NCI-H2107 (cell line): Measurements from ENCODE around the gene PNPLA2.

Experiments
- DNase-seq: peaks from one replicate; lab custom pipeline; 2025; lab: John Stamatoyannopoulos, UW

Gene PNPLA2

GRCh38 chr11:819129-819931 lies 616 bp downstream of the PNPLA2 start:
- DNase-seq: peak; percentile 75

- DNase-seq: peak; percentile 68
Observed at GRCh38 chr11:819943-820649, 1.4 kb downstream of the PNPLA2 start.

GRCh38 chr11:820655-821511 lies 2.2 kb downstream of the PNPLA2 start:
- no peak for DNase-seq

- no peak for DNase-seq
Observed at GRCh38 chr11:821512-822371, 3.0 kb downstream of the PNPLA2 start.

GRCh38 chr11:823441-824291 lies 5.0 kb downstream of the PNPLA2 start:
- no peak for DNase-seq

GRCh38 chr11:824292-824880 lies 5.7 kb downstream of the PNPLA2 start:
- no peak for DNase-seq

GRCh38 chr11:824942-825341 lies 6.2 kb downstream of the PNPLA2 start:
- no peak for DNase-seq

GRCh38 chr11:825366-826226 lies 6.9 kb downstream of the PNPLA2 start:
- DNase-seq: no peak

- no peak for DNase-seq
Observed at GRCh38 chr11:826227-826621, 7.5 kb downstream of the PNPLA2 start.

- no peak for DNase-seq
Observed at GRCh38 chr11:826836-827145, 8.1 kb downstream of the PNPLA2 start.

- no peak for DNase-seq
Observed at GRCh38 chr11:827146-827896, 8.6 kb downstream of the PNPLA2 start.

- DNase-seq: no peak
Observed at GRCh38 chr11:827897-828192, 9.1 kb downstream of the PNPLA2 start, which contains the start of gene CRACR2B. Gene CRACR2B (plus strand): TSS chr11:827919. CDS start chr11:828608, 689 bp downstream.

GRCh38 chr11:828506-829175 lies 9.9 kb downstream of the PNPLA2 start:
- no peak for DNase-seq

GRCh38 chr11:829176-829846 lies 10.6 kb downstream of the PNPLA2 start:
- DNase-seq: no peak

- no peak for DNase-seq
Observed at GRCh38 chr11:829847-830294, 11.2 kb downstream of the PNPLA2 start.

- DNase-seq: no peak
Observed at GRCh38 chr11:830295-831117, 11.8 kb downstream of the PNPLA2 start.
